Transverse colon (tissue), 4 donors: ENCODE measurements around the gene NAALAD2. TPM values are rescaled to one million over a fixed set of nuclear protein-coding genes. Genes with fewer than 3 reads are reported as not detected.

Experiments
- DNase-seq: peaks from one replicate; pipeline ENCODE4 v3.0.0-alpha.2; 2019
- H3K27ac ChIP-seq, 4 donors: fragments of 200-600 bp; sonication (generic); 2 replicates each; pipeline ENCODE4 v1.5.1; 2016 to 2018; ENCODE audit warnings: inconsistent platforms in 4 of 4
- H3K27me3 ChIP-seq: fragments of 200-600 bp; sonication (generic); 2 replicates; pipeline ENCODE4 v1.5.1; 2017; ENCODE audit warnings: inconsistent platforms
- H3K36me3 ChIP-seq, 4 donors: fragments of 200-600 bp; sonication (generic); 2 replicates each; pipeline ENCODE4 v1.5.1; 2017 to 2019; ENCODE audit warnings: inconsistent platforms in 4 of 4
- H3K4me1 ChIP-seq, 4 donors: fragments of 200-600 bp; sonication (generic); 2 replicates each; pipeline ENCODE4 v1.5.1; 2017 to 2020; ENCODE audit warnings: inconsistent platforms in 4 of 4
- H3K4me3 ChIP-seq, 4 donors: fragments of 200-600 bp; sonication (generic); 1 replicate in 1 of 4; 2 replicates in 3 of 4; pipeline versions ENCODE4 v1.5.1 to v1.6.1; 2017 to 2019; ENCODE audit warnings: inconsistent platforms in 4 of 4
- H3K9me3 ChIP-seq, 2 donors: fragments of 200-600 bp; sonication (generic); 2 replicates each; pipeline ENCODE4 v1.5.1; 2017 to 2019; ENCODE audit warnings: inconsistent platforms in 2 of 2
- EP300 ChIP-seq: sonication (generic); formaldehyde crosslinking; IDR thresholded peaks from one replicate; pipeline ENCODE4 v1.6.1; 2017; ENCODE audit warnings: antibody characterized with exemption, low read depth
- POLR2A ChIP-seq: fragments of 450-650 bp; IDR thresholded peaks from one replicate; pipeline ENCODE4 v1.6.1; 2016; ENCODE audit warnings: antibody characterized with exemption, mild to moderate bottlenecking, moderate library complexity
- POLR2AphosphoS5 ChIP-seq, 3 donors: sonication (generic); formaldehyde crosslinking; IDR thresholded peaks; one replicate each; pipeline ENCODE4 v1.6.1; 2016; ENCODE audit warnings: antibody characterized with exemption in 3 of 3
- WGBS, 2 donors: methylation state at CpG; one replicate each; pipeline ENCODE4 v1.1.5; 2018; ENCODE audit warnings: low coverage in 1 of 2; 5-methylcytosine and 5-hydroxymethylcytosine counted together
- in situ Hi-C, 4 donors: fragments of 200-750 bp; cut with MboI; loops; one replicate each; pipeline versions ENCODE4 v1.15.0 to v1.15.1; 2017; ENCODE audit warnings: low sequenced_read_pairs in 3 of 4, low pct_ligation_motif_present in 1 of 4, low pct_unique_long_range_greater_than_20kb in 1 of 4
- intact Hi-C: fragments of 100-400 bp; cut with DNase I; formaldehyde crosslinking; loops from one replicate; pipeline ENCODE4 v1.15.1; 2023; ENCODE audit warnings: low total_unique reads
- total RNA-seq, 4 donors: library from RNA; depleted of rRNA; stranded (reverse); fragments of >200 nt; gene quantifications; one replicate each; pipeline ENCODE4 v1.1.0, GENCODE V29; 2016
- TF ChIP-seq, protein P1 (sequence below), 5 experiments: fragments of 200-600 bp in 3 of 5; fragments of 450-650 bp in 2 of 5; sonication (generic) in 3 of 5; IDR thresholded peaks; 1 replicate in 2 of 5; 2 replicates in 3 of 5; pipeline ENCODE4 v1.5.1; 2016 to 2017; ENCODE audit warnings: antibody characterized with exemption in 5 of 5, inconsistent platforms in 3 of 5, mild to moderate bottlenecking in 2 of 5, moderate library complexity in 1 of 5

The NAALAD2 gene
- total RNA-seq, 4 donors from 2014 or later, result 0.55 to 1.3 TPM; not detected in 2

DNA sequence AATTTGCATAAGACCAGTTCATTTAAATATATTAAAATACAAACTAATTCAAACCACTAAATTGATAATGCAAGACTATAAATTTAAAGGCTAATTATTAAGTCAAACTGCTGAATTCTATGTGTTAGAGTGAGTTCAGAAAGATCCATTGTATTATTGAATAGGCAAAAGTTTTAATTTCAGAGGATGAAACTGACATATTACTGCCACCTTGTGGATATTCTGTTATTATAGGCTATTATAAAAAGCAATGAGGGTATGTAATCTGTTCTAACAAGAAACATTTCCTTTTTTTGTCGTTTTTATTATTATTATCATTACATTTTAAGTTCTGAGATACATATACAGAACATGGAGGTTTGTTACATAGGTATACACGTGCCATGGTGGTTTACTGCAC lies 20.9 kb upstream of the NAALAD2 start:
- Histone ChIP-seq H3K27ac (no peak overlapping the region), H3K27me3 (no peaks in the 10 kb centered on the region), H3K9me3 (no peaks in the 10 kb centered on the region), H3K4me1 (no peaks in the 10 kb centered on the region), H3K36me3 (no peaks in the 10 kb centered on the region), H3K4me3 (no peak overlapping the region)
- no peak for DNase-seq
- WGBS, 2 donors, result 6 to 7% methylated on average over 2 of the region's 2 CpGs
- TF ChIP-seq EP300, result no peak
- TF ChIP-seq, protein P1, sequence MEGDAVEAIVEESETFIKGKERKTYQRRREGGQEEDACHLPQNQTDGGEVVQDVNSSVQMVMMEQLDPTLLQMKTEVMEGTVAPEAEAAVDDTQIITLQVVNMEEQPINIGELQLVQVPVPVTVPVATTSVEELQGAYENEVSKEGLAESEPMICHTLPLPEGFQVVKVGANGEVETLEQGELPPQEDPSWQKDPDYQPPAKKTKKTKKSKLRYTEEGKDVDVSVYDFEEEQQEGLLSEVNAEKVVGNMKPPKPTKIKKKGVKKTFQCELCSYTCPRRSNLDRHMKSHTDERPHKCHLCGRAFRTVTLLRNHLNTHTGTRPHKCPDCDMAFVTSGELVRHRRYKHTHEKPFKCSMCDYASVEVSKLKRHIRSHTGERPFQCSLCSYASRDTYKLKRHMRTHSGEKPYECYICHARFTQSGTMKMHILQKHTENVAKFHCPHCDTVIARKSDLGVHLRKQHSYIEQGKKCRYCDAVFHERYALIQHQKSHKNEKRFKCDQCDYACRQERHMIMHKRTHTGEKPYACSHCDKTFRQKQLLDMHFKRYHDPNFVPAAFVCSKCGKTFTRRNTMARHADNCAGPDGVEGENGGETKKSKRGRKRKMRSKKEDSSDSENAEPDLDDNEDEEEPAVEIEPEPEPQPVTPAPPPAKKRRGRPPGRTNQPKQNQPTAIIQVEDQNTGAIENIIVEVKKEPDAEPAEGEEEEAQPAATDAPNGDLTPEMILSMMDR (IDR thresholded peaks at IDR 0.05), result peak in 3 of 5 experiments; percentile 25 to 32 (median 26)
- intact Hi-C loops (no loop called here), in situ Hi-C loops (no loop called here)

- intact Hi-C loops, result no loop called here
- Histone ChIP-seq H3K4me3 (no peak overlapping the region), H3K27me3 (no peaks in the 10 kb centered on the region), H3K4me1 (no peaks in the 10 kb centered on the region), H3K27ac (no peak overlapping the region), H3K9me3 (no peaks in the 10 kb centered on the region), H3K36me3 (no peaks in the 10 kb centered on the region)
- in situ Hi-C loops, result no loop called here
- DNase-seq, result no peak
- no peak for TF ChIP-seq EP300
- TF ChIP-seq POLR2AphosphoS5 (IDR thresholded peaks at IDR 0.05), result no peak
- TF ChIP-seq POLR2A, result no peak
- TF ChIP-seq, protein P1 (IDR thresholded peaks at IDR 0.05), result no peak
- WGBS, 2 donors, result 90% methylated on average over 4 of the region's 4 CpGs; no CpG with 5 or more reads in 1 of the 2 donors
Observed at GRCh38 chr11:90120191-90120590, 14.3 kb upstream of the NAALAD2 start.

DNA sequence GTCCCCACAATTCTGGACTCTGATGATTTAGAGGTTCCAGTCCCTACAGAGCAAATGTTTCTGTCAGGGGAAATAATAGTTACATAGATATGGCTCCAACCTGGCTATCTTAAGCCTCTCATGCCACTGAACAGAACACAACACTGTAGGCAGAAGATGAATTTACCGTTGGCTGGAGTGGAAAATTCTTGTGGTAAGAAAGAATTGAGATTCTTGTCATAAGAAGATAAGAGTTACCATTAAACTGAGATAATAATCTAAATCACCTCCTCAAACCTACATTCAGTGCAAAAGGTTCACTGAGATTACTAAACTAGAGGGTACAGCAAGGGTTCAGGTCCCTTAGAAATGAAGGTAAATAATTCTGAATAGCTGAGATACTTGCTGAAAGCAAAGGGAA lies 10.1 kb upstream of the NAALAD2 start:
- in situ Hi-C loops (no loop called here), intact Hi-C loops (no loop called here)
- Histone ChIP-seq H3K4me3 (no peak overlapping the region), H3K4me1 (no peaks in the 10 kb centered on the region), H3K9me3 (no peaks in the 10 kb centered on the region), H3K36me3 (no peaks in the 10 kb centered on the region), H3K27ac (no peak overlapping the region), H3K27me3 (no peaks in the 10 kb centered on the region)
- 35% methylated on average over 1 of the region's 1 CpG; no CpG with 5 or more reads in 1 of the 2 donors for WGBS, 2 donors
- TF ChIP-seq POLR2A (no peak), EP300 (no peak), POLR2AphosphoS5 (IDR thresholded peaks at IDR 0.05) (no peak)
- TF ChIP-seq, protein P1 (IDR thresholded peaks at IDR 0.05), result no peak
- no peak for DNase-seq

- no peaks in the 10 kb centered on the region for H3K4me1 ChIP-seq
- TF ChIP-seq, protein P1 (IDR thresholded peaks at IDR 0.05), result no peak
- no peak for TF ChIP-seq POLR2AphosphoS5 (IDR thresholded peaks at IDR 0.05)
- TF ChIP-seq POLR2A, result no peak
- TF ChIP-seq EP300, result no peak
- H3K27ac ChIP-seq, result no peak overlapping the region
- in situ Hi-C loops, result no loop called here
- DNase-seq, result no peak
- H3K36me3 ChIP-seq, result no peaks in the 10 kb centered on the region
- 74% methylated on average over 3 of the region's 3 CpGs; no CpG with 5 or more reads in 1 of the 2 donors for WGBS, 2 donors
- intact Hi-C loops, result no loop called here
- H3K9me3 ChIP-seq, result no peaks in the 10 kb centered on the region
- no peak overlapping the region for H3K4me3 ChIP-seq
- H3K27me3 ChIP-seq, result no peaks in the 10 kb centered on the region
Observed at GRCh38 chr11:90124946-90125345, 9.5 kb upstream of the NAALAD2 start.
